HL-60 (cell line): ENCODE data around the gene AFF2.

Source experiments
- DNase-seq, 2 experiments: peaks; one replicate each; pipeline ENCODE4 v3.0.0-alpha.2; 2010 to 2020; ENCODE audit warnings: low read depth in 1 of 2, low spot score in 1 of 2
- H3K27ac ChIP-seq: fragments of 250-450 bp; sonication (Bioruptor Pico); replicated peaks from 2 replicates; pipeline ENCODE4 v1.5.1; 2020; ENCODE audit warnings: mild to moderate bottlenecking, moderate library complexity
- H3K27me3 ChIP-seq: fragments of 250-450 bp; sonication (Bioruptor Pico); 2 replicates; pipeline ENCODE4 v1.5.1; 2021; ENCODE audit warnings: mild to moderate bottlenecking, moderate library complexity; ENCODE audit not compliant: insufficient read depth, poor library complexity, severe bottlenecking
- H3K4me3 ChIP-seq: replicated peaks from 2 replicates; pipeline ENCODE4 v1.5.1; 2011; ENCODE audit warnings: mild to moderate bottlenecking, control low read depth, low read length; ENCODE audit not compliant: insufficient read depth
- CTCF ChIP-seq: IDR thresholded peaks from one replicate; pipeline ENCODE4 v1.5.1; 2011; ENCODE audit warnings: low read length, control low read depth, inconsistent platforms; ENCODE audit not compliant: insufficient read depth
- GABPA ChIP-seq: IDR thresholded peaks from 2 replicates; pipeline ENCODE4 v1.6.1; 2012; ENCODE audit warnings: low read depth
- POLR2AphosphoS5 ChIP-seq: IDR thresholded peaks from 2 replicates; pipeline ENCODE4 v1.6.1; 2012; ENCODE audit warnings: low read depth
- SPI1 ChIP-seq: IDR thresholded peaks from 2 replicates; pipeline ENCODE4 v1.6.1; 2012; ENCODE audit warnings: low read depth, mild to moderate bottlenecking, borderline replicate concordance
- TF ChIP-seq, protein P1 (sequence below): IDR thresholded peaks from 2 replicates; pipeline ENCODE4 v1.6.1; 2012; ENCODE audit warnings: low read depth; ENCODE audit not compliant: insufficient replicate concordance

Gene AFF2

DNA sequence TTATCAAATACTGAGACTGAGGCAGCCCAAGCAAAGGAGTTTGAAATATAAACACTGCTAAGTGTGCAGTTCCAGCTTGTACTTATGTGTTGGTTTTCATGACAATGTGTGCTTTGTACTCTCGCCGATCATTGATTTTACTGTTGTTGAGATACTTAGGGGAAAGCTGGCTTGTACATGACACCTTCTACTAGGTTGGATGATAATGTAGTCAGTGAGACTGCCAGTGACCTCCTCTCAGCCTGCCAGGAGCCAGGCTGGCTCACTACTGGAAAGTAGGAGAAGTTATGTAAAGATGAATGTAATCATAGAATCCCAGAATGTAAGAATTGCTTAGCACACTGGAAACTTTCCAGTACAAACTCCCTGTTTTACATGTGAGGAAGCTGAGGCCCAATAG lies 132.0 kb downstream of the AFF2 start:
- TF ChIP-seq, protein P1, sequence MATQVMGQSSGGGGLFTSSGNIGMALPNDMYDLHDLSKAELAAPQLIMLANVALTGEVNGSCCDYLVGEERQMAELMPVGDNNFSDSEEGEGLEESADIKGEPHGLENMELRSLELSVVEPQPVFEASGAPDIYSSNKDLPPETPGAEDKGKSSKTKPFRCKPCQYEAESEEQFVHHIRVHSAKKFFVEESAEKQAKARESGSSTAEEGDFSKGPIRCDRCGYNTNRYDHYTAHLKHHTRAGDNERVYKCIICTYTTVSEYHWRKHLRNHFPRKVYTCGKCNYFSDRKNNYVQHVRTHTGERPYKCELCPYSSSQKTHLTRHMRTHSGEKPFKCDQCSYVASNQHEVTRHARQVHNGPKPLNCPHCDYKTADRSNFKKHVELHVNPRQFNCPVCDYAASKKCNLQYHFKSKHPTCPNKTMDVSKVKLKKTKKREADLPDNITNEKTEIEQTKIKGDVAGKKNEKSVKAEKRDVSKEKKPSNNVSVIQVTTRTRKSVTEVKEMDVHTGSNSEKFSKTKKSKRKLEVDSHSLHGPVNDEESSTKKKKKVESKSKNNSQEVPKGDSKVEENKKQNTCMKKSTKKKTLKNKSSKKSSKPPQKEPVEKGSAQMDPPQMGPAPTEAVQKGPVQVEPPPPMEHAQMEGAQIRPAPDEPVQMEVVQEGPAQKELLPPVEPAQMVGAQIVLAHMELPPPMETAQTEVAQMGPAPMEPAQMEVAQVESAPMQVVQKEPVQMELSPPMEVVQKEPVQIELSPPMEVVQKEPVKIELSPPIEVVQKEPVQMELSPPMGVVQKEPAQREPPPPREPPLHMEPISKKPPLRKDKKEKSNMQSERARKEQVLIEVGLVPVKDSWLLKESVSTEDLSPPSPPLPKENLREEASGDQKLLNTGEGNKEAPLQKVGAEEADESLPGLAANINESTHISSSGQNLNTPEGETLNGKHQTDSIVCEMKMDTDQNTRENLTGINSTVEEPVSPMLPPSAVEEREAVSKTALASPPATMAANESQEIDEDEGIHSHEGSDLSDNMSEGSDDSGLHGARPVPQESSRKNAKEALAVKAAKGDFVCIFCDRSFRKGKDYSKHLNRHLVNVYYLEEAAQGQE, result no peak
- no peak for TF ChIP-seq POLR2AphosphoS5
- TF ChIP-seq SPI1, result no peak
- no peak for TF ChIP-seq GABPA
- no peak for TF ChIP-seq CTCF
- Histone ChIP-seq H3K27me3 (no peaks in the 10 kb centered on the region), H3K27ac (no peak overlapping the region), H3K4me3 (no peak overlapping the region)
- no peak for DNase-seq

DNA sequence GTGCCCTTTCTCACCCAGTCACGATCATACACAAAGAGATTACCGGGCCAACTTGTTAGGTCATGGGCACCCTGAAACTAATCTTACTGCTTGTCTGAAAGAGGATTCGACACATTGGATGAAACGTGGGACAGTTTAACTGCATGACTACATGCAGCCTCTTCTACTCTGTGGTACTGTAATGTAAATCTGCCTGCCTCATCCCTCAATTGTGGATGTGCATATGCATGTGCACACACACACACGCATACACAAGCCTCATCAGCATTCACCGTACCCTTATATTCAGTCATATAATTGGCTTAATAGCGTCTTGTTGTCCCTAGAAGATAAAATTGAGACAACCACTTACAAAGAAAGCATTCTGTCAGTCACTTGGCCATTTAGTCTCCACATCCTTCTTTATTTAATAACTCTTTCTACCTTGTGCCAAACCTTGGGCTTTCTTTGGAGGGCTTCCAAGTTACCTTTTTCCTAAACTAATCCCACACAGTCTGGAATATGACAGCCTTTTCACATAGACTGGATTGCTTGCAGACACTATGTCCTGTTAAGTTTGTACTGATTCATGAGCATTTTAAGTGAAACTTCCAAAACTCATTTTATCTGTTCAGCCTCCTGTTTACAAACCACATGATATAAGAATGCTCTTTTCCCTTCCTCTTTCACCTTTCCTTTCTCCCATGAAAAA lies 132.9 kb downstream of the AFF2 start:
- TF ChIP-seq CTCF (no peak), SPI1 (no peak), GABPA (no peak)
- TF ChIP-seq, protein P1, result no peak
- Histone ChIP-seq H3K27me3 (no peaks in the 10 kb centered on the region), H3K27ac (no peak overlapping the region), H3K4me3 (no peak overlapping the region)
- DNase-seq, result no peak

- no peaks in the 10 kb centered on the region for H3K27me3 ChIP-seq
- TF ChIP-seq CTCF (no peak), GABPA (no peak), SPI1 (no peak), POLR2AphosphoS5 (no peak)
- TF ChIP-seq, protein P1, result no peak
- no peak overlapping the region for H3K4me3 ChIP-seq
- no peak for DNase-seq
- no peak overlapping the region for H3K27ac ChIP-seq
Measured at GRCh38 chrX:148634591-148634990, 134.2 kb downstream of the AFF2 start.
